Heart left ventricle (tissue), 16 donors: ENCODE results near the gene KLHDC8A. TPM values are rescaled to one million over a fixed set of nuclear protein-coding genes. Genes with fewer than 3 reads are reported as not detected.

Experiments used
- ATAC-seq, 4 donors: fragments of 200-7000 bp; cut with Tn5 transposase; one replicate each; pipeline ENCODE4 v1.9.1; 2020 to 2022; ENCODE audit warnings: moderate library complexity in 4 of 4, mild to moderate bottlenecking in 3 of 4, moderate number of reproducible peaks in 1 of 4
- DNase-seq, 5 donors: peaks; one replicate each; pipeline ENCODE4 v3.0.0-alpha.2; 2020
- H3K27ac ChIP-seq, 12 donors: fragments of 200-600 bp; sonication (generic) in 4 of 12; one replicate each; pipeline versions ENCODE4 v1.5.0 to v1.8.0; 2016 to 2022; ENCODE audit warnings: mild to moderate bottlenecking in 2 of 12
- H3K27me3 ChIP-seq, 9 donors: fragments of 200-600 bp; sonication (generic) in 2 of 9; one replicate each; pipeline versions ENCODE4 v1.5.1 to v1.8.0; 2016 to 2022; ENCODE audit warnings: mild to moderate bottlenecking in 3 of 9
- H3K36me3 ChIP-seq, 9 donors: fragments of 200-600 bp; sonication (generic) in 2 of 9; one replicate each; pipeline versions ENCODE4 v1.5.0 to v1.8.0; 2018 to 2022; ENCODE audit warnings: mild to moderate bottlenecking in 2 of 9
- H3K4me1 ChIP-seq, 12 donors: fragments of 200-600 bp; sonication (generic) in 4 of 12; one replicate each; pipeline versions ENCODE4 v1.5.0 to v1.8.0; 2016 to 2022; ENCODE audit warnings: mild to moderate bottlenecking in 3 of 12
- H3K4me3 ChIP-seq, 12 donors: fragments of 200-600 bp; sonication (generic) in 4 of 12; one replicate each; pipeline versions ENCODE4 v1.5.0 to v1.8.0; 2017 to 2022; ENCODE audit warnings: mild to moderate bottlenecking in 9 of 12, moderate library complexity in 4 of 12
- H3K9me3 ChIP-seq, 12 donors: fragments of 200-600 bp; sonication (generic) in 4 of 12; one replicate each; pipeline versions ENCODE4 v1.5.0 to v1.8.0; 2016 to 2022; ENCODE audit warnings: mild to moderate bottlenecking in 1 of 12
- CTCF ChIP-seq, 12 donors: fragments of 200-600 bp; sonication (generic) in 4 of 12; IDR thresholded peaks; one replicate each; pipeline versions ENCODE4 v1.5.0 to v1.8.0; 2018 to 2022; ENCODE audit warnings: antibody characterized with exemption in 12 of 12, mild to moderate bottlenecking in 5 of 12
- POLR2A ChIP-seq, 2 donors: fragments of 450-650 bp; IDR thresholded peaks; one replicate each; pipeline ENCODE4 v1.6.1; 2017; ENCODE audit warnings: antibody characterized with exemption in 2 of 2, mild to moderate bottlenecking in 2 of 2, moderate library complexity in 2 of 2
- WGBS, 4 donors: extraction: QIAGEN DNeasy Blood & Tissue Kit in 2 of 4; methylation state at CpG; one replicate each; pipeline versions ENCODE4 v1.1.5 to v1.1.7; 2013 to 2018; 5-methylcytosine and 5-hydroxymethylcytosine counted together
- intact Hi-C, 10 donors: fragments of 100-400 bp; cut with DNase I; formaldehyde crosslinking; loops; one replicate each; pipeline versions ENCODE4 v1.11.1 to v1.14.2; 2022
- polyA plus RNA-seq, 2 donors: library from polyadenylated mRNA; stranded (reverse); fragments of 200-250 nt; gene quantifications; one replicate each; pipeline ENCODE4 v1.2.3, GENCODE V29; 2013
- total RNA-seq, 9 donors: library from RNA; depleted of rRNA in 2 of 9; stranded (reverse); fragments of >200 nt in 2 of 9; fragmentation: NEBNext Ultra II Directional in 3 of 9; extraction: Animal tissue kit (Norgen Biotek cat#: 25700) in 3 of 9; gene quantifications; one replicate each; pipeline versions ENCODE4 v1.1.0 to v1.2.4, GENCODE V29; 2016 to 2023
- donor health status: ischemic (EF 13 %, LVEDD 7.1; RV severe dilation, severe dysfunction).
- donor health status: healthy with polysubstance abuse.
- donor health status: DM: no; HTN: yes; CAD: no.
- donor health status: DM: no; HTN: no; CAD: no.
- donor health status: ischemic (EF 25% LVEDD 6.9; RV normal size, moderate dysfunction).
- donor health status: ischemic (EF 25% LVEDD 5.7; RV mildly dilated, moderate dysfunction).
- donor health status: healthy.
- donor health status: DM: yes; HTN: yes; CAD: no.
- donor health status: ischemic (EF 35%, LVEDD 5.7; RV mildly dilated, moderate dysfunction).
- donor health status: nonischemic (EF 11% LVEDD 7.7; RV severe dilation, severe dysfunction).
- donor health status: DM: yes; HTN: yes; CAD: no.
- donor health status: PGD.
- donor health status: ischemic (EF 29% LVEDD 5.4; RV normal size, mild dysfunction).
- donor health status: nonischemic (EF 23%, LVEDD 6.1; RV moderate dilation, normal function).

The KLHDC8A gene
- total and polyA plus RNA-seq, 11 donors: 0.14 to 0.30 (median 0.18) TPM; not detected in 8

- Histone ChIP-seq H3K4me1 (peaks cover 0 to 14% (median 0%) of the 10 kb centered on the region in 12 donors), H3K27ac (no peak overlapping the region), H3K4me3 (no peak overlapping the region), H3K36me3 (no peaks in the 10 kb centered on the region), H3K9me3 (no peaks in the 10 kb centered on the region), H3K27me3 (peaks cover 0 to 48% (median 4%) of the 10 kb centered on the region in 9 donors)
- TF ChIP-seq POLR2A (IDR thresholded peaks at IDR 0.05) (no peak), CTCF (IDR thresholded peaks at IDR 0.05) (no peak)
- DNase-seq (no peak), ATAC-seq (no peak)
- intact Hi-C loops: no loop called here
- 90 to 100% (median 92%) methylated on average over 3 of the region's 3 CpGs for WGBS, 4 donors
Observed at GRCh38 chr1:205377355-205377754, 20.6 kb upstream of the KLHDC8A start.

- no peak for DNase-seq
- no peaks in the 10 kb centered on the region for H3K9me3 ChIP-seq
- ATAC-seq: no peak
Observed at GRCh38 chr1:205376739-205377138, 20.0 kb upstream of the KLHDC8A start.

GRCh38 chr1:205375835-205376545 is 19.3 kb upstream of the KLHDC8A start:
- intact Hi-C loops: no loop called here
- 29 to 34% (median 31%) methylated on average over 6 of the region's 6 CpGs for WGBS, 4 donors
- no peak for DNase-seq
- ATAC-seq: peak in 2 of 4 donors; percentile 34 to 48
- H3K36me3 ChIP-seq: no peaks in the 10 kb centered on the region
- peak in 1 of 12 donors; percentile 10 for TF ChIP-seq CTCF (IDR thresholded peaks at IDR 0.05)
- no peak for TF ChIP-seq POLR2A (IDR thresholded peaks at IDR 0.05)
- peaks cover 0 to 42% (median 4%) of the 10 kb centered on the region in 9 donors for H3K27me3 ChIP-seq
- no peak overlapping the region for H3K27ac ChIP-seq
- no peak overlapping the region for H3K4me3 ChIP-seq
- no peaks in the 10 kb centered on the region for H3K9me3 ChIP-seq
- peaks cover 0 to 14% (median 0%) of the 10 kb centered on the region in 12 donors for H3K4me1 ChIP-seq

More at GRCh38 chr1:205376739-205377138, 20.0 kb upstream of the KLHDC8A start:
- H3K27ac ChIP-seq: no peak overlapping the region
- H3K4me1 ChIP-seq: peaks cover 0 to 14% (median 0%) of the 10 kb centered on the region in 12 donors
- H3K27me3 ChIP-seq: peaks cover 0 to 47% (median 4%) of the 10 kb centered on the region in 9 donors
- H3K4me3 ChIP-seq: no peak overlapping the region
- H3K36me3 ChIP-seq: no peaks in the 10 kb centered on the region
- TF ChIP-seq CTCF (IDR thresholded peaks at IDR 0.05) (no peak), POLR2A (IDR thresholded peaks at IDR 0.05) (no peak)
- intact Hi-C loops: no loop called here
- 76 to 86% (median 81%) methylated on average over 4 of the region's 4 CpGs for WGBS, 4 donors

GRCh38 chr1:205374210-205375078 is 17.7 kb upstream of the KLHDC8A start:
- H3K27ac ChIP-seq: no peak overlapping the region
- ATAC-seq: no peak
- intact Hi-C loops: no loop called here
- no peaks in the 10 kb centered on the region for H3K36me3 ChIP-seq
- DNase-seq: no peak
- TF ChIP-seq POLR2A (IDR thresholded peaks at IDR 0.05): no peak
- TF ChIP-seq CTCF (IDR thresholded peaks at IDR 0.05): no peak
- peaks cover 0 to 14% (median 0%) of the 10 kb centered on the region in 12 donors for H3K4me1 ChIP-seq
- H3K9me3 ChIP-seq: no peaks in the 10 kb centered on the region
- H3K27me3 ChIP-seq: peaks cover 0 to 38% (median 4%) of the 10 kb centered on the region in 9 donors
- WGBS, 4 donors: 59 to 75% (median 67%) methylated on average over 10 of the region's 10 CpGs
- no peak overlapping the region for H3K4me3 ChIP-seq
